ENCODE results near the gene STXBP6.

- TF ChIP-seq CTCF (IDR thresholded peaks at IDR 0.05 in 2 of 3, conservative IDR thresholded peaks at IDR 0.05 in 1 of 3; ENCODE audit: borderline replicate concordance in 1 of 3, insufficient read depth in 1 of 3, low read depth in 2 of 3, low read length in 2 of 3) (no peak), CEBPB (IDR thresholded peaks at IDR 0.05; ENCODE audit: low read depth) (no peak), MAX (IDR thresholded peaks at IDR 0.05) (no peak), EZH2 (IDR thresholded peaks at IDR 0.05) (no peak), RAD21 (IDR thresholded peaks at IDR 0.05; ENCODE audit: low read depth) (no peak), POLR2AphosphoS5 (IDR thresholded peaks at IDR 0.05; ENCODE audit: low read depth, low read length) (no peak), ATF3 (IDR thresholded peaks at IDR 0.05) (no peak), ZFX (IDR thresholded peaks at IDR 0.05) (no peak), POLR2A (IDR thresholded peaks at IDR 0.05; ENCODE audit: borderline replicate concordance, extremely low read depth, insufficient read depth, insufficient read length) (no peak)
Measured at GRCh38 chr14:24911324-24912109, 138.4 kb downstream of the STXBP6 start.

Data from HCT116 (cell line).